NCI-H2171 treated with DMSO at 0.1 percent for 48 hours (cell line): Measurements from ENCODE around the gene DGKI.
A peak's percentile ranks its signal among the peaks of the same experiment; 100 is the strongest.

Experiments used
- DNase-seq: peaks from one replicate; lab custom pipeline; 2025; lab: John Stamatoyannopoulos, UW

Gene DGKI

DNA sequence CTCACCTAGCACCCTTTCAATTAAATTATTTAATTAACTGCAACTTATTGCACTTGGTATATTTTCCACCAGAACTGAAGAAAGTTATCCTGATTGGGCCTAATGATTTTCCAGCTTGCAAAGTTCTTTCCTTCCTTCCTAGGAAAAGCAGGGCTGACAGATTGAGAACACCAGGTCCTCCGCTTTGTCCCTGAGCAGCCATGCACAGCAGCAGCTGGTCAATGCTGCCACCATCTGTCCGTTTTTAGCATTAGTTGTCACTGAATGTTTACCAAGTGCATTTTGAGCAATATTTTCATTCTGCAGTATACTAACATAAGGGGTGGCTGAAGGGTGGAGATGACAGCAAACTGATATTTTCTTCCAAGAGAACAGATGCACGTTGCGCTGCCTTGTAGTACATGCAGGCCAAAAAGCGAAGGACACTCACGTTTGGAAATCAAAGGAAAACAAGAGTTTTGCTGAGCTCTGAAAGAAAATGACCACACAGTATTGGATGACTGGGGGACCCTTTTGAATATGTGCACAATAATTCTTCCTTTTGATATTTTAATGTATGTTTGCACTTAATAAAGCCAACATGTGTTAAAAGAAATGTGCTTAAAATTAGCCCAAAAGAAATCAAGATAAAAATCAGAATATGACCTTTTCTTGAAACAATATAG is 254.4 kb downstream of the DGKI start:
- DNase-seq = peak; percentile 79

DNA sequence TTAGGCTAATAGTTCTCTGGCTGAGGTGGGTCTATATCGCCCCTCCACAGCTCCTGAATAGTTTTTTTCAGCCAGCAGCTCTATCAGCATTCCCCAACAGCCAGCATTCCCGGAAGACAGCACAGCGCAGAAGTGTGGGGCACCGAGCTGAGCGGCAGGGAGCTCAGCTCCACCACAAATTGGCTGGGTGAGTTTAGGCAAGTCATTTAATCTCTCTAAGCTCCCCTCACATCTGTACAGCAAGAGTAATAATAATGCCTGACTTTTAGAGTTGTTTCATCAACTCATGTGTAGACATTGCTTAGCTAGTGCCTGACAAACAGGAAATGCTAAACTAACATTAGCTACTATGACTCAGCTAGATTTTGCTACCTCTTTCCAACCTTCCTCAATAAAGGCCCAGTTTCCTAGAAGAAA is 255.3 kb downstream of the DGKI start:
- no peak for DNase-seq

- DNase-seq = no peak
These were observed 255.9 kb downstream of the DGKI start for GRCh38 chr7:137590756-137591305.

DNA sequence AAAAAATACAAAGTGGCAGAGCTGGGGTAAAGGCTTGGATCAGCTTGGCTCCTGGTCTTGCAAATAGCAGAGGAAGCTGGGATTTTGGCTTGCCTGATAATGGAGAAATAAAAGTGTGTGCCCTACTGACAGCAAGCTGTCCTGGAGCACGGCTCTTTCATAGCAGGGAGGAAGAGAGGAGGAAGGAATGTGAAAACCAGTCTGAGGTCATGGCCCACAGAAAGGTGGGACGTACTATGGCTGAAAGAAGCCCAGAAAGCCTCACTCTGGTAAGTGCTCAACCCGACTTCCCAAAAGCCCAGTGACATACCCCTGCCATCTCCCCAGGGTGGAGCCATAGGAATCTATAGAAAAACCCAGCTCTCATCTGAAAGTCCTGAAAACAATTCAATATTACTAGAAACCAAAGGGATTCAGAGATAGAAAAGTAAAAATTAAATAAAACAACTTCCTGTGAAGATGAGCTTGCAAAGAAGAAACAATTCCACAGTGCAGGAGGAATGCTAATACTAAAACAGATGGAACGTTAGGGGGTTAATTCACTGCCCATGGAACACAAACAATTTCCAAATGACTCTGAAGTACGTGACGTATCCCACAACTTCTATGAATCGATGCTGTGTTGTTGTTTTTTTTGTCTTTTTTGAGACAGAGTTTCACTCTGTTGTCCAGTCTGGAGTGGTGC is 256.6 kb downstream of the DGKI start:
- no peak for DNase-seq

GRCh38 chr7:137587326-137587725 is 259.4 kb downstream of the DGKI start:
- DNase-seq = no peak

DNA sequence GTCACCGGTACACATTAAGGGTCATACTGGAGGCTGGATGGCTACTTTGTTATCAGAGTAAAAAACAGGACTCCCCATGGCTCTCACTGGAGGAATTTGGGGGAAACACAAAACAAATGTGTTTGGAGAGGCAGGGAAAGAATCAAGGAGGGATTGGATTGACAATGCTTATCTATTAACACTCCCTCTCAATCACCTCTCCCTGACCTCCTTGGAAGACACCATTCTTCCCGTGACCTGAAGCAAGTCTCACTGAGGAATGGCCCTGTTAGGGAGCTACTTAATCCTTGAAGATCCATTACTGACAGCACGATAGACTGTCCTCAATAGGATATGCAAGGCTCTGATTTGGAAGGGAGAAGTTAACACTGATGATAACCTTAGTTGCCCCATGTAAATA is 261.2 kb downstream of the DGKI start:
- no peak for DNase-seq

DNA sequence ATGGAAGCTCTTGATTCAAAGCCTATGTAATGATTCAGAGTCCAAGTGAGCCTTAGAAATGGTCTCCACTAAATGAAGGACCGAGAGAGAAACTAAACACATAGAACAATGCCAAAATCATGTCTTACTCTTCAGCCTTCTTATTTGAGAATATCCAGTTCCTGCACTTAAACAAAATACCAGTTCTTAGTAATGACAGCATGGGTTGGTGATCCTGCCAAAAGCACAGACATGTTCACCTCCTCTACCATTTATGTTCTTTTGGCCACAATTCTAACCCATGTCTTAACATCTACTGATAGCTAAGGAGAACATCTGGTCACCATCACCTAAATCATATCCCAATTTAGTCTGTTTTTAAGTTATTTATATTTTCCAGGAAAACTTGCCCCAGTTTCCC is 263.6 kb downstream of the DGKI start:
- DNase-seq = no peak

DNA sequence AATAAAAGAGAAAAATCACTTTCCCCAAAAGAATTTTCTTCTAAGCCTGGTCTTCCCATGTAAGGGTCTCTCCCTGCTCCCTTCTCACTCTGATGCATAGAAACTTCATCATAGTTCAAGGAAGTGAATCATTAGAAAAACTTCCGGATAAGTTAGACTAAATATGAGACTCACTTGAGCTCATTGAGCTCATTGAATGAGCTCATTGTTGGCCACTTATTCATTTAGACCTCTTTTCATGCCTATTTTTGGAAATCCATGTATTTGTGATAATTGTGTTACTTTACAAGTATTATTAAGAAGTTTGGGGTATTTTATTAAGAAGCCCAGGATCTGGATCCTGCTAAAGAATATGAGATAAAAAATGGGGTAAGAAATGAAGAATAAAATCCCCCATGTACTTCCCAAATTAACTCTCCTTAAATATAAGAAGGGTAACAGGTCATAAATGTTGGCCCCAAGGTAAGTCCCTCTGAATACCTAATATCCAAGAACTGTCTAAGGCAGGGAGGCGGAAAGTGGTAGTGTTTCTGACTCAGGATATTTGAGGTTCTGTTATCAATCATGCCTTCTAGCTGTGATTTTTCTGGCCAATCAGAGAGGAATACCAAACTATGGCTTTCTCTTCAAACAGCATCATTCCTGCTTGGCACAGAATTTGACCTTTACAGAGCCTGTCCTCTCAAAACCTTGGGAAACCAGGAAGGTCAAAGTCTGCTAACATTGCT is 266.7 kb downstream of the DGKI start:
- no peak for DNase-seq

DNA sequence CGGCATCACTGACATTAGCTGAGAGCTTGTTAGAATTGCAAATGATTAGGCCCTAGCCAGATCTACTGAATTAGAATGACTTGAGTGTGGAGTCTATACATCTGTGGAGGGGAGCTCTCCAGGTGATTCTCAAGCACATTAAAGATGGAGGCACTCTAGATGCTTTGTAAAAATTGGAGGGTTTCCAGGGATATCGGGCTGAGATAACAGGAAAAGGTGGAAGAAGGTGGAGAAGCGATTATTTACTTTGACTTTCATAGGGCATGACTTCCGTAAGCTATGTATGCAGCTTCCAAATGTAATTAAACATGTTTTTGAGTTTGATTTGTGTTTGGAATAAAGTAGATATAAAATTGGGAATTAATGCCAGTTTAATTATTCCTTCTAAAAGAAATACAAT is 268.2 kb downstream of the DGKI start:
- DNase-seq = no peak

DNA sequence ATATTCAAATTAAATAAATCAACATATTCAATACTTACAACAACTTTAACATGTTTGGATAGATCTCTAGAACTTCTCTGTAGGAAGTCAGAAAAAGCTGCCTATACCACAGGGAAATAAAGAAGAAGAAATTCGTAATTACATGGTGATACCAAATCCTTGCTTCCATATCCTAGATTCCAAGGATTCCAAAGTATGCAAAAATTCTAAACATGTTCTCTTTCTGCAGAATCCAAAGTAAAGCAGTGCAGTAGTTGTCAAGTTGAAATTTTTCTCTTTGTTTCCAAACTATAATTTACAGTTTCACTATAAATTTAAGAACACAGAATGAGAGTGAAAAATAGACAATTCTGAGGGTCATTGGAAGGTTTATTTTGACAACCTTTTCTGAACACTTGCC is 269.6 kb downstream of the DGKI start:
- no peak for DNase-seq

DNA sequence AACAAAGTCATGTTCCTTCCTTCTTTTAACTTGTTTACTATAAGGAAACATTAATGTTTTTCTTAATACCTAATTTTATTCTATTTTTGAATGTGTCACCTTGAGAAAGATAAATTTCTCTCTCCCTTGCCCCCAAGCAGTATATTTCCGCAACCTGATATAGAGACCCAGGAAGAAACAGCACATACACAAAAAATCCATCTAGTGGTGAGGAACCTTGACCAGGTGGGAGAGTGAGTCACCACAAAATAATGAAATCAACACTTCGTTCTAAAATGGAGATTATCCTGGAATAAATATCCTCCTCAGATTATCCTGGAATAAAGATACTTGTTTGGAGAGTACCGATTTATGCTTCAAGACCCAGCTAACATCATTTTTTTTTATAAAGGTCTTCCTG is 270.3 kb downstream of the DGKI start:
- DNase-seq = no peak

DNA sequence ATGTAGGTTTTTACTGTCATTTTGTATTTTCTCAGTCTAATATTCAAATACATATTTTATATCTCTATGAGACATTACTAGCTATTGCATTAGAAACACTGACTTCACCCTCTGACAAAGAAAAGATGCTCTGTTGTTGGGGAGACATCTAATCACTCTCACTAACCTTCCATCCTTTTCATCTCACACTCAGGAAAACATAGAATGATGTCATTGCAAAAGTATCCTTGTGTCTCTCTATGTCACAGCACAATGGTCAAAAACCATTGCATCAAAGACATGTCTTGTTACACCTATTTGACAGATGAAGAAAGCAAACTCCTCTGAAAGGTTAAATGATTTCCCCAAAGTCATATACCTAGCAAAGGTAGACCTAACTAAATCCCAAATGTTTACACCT is 272.0 kb downstream of the DGKI start:
- DNase-seq = no peak

DNA sequence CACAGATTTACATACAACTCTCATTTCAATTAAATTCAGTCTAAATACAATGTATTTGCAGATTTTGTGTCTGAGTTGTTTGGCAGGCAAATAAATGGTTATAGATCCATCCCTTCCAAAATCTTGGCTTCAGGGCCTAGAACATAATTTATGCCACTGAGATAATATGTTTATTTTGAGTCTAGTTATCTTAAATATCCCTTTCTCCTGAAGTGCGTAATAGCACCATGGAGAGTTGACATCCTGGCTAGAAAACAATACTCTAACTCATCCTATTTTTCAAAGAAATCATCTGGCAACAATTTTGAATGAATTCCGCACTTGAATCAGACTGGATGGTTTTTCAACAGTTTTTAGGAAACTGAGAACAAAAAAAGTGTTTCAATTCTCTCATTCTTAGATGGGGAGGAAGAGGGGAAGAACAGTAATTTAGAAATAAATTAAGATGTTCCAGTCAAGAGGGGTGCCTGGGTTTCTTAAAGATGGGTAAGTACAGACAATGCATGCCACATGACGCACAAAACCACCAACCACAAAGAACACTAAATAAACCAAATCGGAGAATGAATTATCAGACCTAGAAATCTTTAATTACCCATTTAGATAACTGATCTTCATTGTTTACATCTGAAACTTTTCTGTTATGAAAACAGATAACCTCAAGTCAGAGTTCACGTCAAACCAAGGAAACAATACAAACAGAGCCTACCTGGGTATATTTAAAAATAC is 274.6 kb downstream of the DGKI start:
- DNase-seq = no peak

- no peak for DNase-seq
These were observed 282.1 kb downstream of the DGKI start for GRCh38 chr7:137564677-137565076.

GRCh38 chr7:137563981-137564380 is 282.8 kb downstream of the DGKI start:
- no peak for DNase-seq

DNA sequence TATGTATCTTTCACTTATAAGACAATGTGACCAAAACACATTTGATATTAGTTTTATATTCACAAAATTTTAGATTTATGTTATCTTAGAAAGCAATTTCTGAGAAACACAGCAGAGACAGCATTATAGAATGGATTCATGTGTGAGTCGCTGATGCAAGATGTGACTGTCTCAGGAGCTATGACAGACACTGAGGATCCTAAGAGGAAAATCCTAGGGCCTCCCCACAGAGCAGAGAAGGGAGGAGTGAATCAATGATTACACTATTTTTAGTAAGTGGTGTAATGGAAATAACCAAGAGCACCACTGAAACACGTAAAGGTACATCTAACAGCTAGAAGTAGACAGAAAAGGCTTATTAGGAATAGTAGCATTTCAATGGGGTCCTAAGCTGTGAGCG is 299.3 kb downstream of the DGKI start:
- no peak for DNase-seq

DNA sequence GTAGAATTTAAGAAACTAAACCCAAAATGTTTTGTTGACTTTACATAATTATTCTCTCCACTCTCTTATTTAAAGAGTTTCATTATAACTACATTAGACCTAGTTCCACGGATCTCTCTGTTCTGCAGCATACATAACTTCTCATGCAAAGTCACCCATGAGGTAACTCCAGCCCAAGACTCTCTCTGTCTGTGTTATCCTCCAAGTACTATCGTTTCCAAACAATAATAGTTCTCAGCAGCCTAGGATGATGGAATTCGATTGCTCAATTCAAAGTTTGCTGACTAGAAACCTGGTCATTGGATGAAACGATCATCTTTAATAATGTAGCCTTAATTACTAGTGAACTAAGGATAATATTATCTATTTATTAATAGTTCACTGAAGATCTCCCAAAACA is 300.1 kb downstream of the DGKI start:
- DNase-seq = no peak

- DNase-seq = no peak
These were observed 300.8 kb downstream of the DGKI start for GRCh38 chr7:137546009-137546408.

DNA sequence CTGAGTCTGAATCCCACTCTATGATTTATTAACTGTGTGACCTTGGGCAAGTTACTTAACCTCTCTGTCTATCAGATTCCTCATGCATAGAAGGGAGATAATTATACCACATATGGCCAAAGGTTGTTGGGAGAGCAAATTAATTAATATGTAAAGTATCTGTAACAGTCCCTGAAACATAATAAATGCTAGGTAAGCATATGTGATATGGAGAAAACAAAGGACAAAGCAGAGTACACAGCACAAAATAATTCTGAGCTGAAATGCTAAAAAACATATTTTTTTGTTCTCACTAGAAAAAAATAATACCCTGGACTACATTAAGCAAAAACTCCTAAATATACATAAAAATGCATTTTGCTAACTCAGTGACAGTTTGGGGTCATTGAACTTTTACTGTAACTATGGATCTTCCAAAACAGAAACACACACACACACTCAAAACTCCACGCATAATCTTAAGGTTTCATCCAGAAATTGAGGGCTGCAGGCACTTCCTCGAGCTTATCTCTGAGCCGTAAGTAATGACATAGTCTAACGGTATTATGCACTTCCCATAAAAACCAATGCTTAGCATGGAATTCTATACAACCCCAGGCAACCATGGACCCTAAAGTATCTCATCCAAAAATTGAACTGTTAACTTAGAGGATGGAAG is 301.6 kb downstream of the DGKI start:
- DNase-seq = no peak

GRCh38 chr7:137544453-137545058 is 302.2 kb downstream of the DGKI start:
- no peak for DNase-seq

DNA sequence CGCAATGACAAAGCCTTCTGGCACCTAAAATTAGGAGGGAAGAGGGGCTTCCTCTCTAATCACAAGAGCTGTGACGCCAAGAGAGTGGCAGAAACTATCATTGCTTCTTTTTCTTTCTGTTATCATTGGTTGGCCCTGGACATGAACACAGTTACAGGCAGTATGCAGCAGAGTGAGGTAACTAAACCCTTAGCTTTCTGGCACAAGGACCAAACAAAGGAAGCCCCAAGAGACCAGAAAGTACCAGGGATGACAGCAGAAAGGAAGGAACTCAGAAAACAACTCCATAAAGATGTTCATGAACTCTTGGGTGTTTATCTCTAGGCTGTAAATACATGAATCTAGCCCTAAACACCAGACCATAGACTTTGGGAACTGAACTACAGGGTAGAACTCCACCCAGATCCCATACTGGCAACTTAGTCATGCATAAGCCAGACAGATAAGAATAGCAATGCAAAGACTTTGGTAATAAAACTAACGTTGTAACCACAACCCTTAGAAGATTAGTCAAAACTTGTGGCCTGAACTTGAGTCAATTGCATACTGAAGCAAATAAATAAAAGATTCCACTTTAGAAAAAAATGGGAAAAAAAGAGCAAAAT is 307.6 kb downstream of the DGKI start:
- DNase-seq = no peak
